Thyroid gland (tissue), 4 donors: ENCODE data around the gene ACBD6. TPM values are rescaled to one million over a fixed set of nuclear protein-coding genes. Genes with fewer than 3 reads are reported as not detected.

Source experiments
- DNase-seq, 2 donors: peaks; one replicate each; pipeline ENCODE4 v3.0.0-alpha.2; 2019
- H3K27ac ChIP-seq, 3 donors: fragments of 200-600 bp; sonication (generic); 1 replicate in 2 of 3; 2 replicates in 1 of 3; pipeline ENCODE4 v1.5.1; 2016 to 2019; ENCODE audit warnings: mild to moderate bottlenecking in 1 of 3, moderate library complexity in 1 of 3
- H3K27me3 ChIP-seq: fragments of 200-600 bp; sonication (generic); one replicate; pipeline ENCODE4 v1.5.1; 2019
- H3K36me3 ChIP-seq, 2 donors: fragments of 200-600 bp; sonication (generic); one replicate each; pipeline ENCODE4 v1.5.1; 2016 to 2019
- H3K4me1 ChIP-seq, 2 donors: fragments of 200-600 bp; sonication (generic); one replicate each; pipeline ENCODE4 v1.5.1; 2017 to 2019
- H3K4me3 ChIP-seq, 3 donors: fragments of 200-600 bp; sonication (generic); replicated peaks in 1 of 3; 1 replicate in 2 of 3; 2 replicates in 1 of 3; pipeline ENCODE4 v1.5.1; 2016; ENCODE audit warnings: mild to moderate bottlenecking in 1 of 3
- H3K9me3 ChIP-seq: fragments of 200-600 bp; sonication (generic); one replicate; pipeline ENCODE4 v1.5.1; 2017
- CTCF ChIP-seq, 6 experiments: fragments of 200-600 bp in 3 of 6; fragments of 450-650 bp in 3 of 6; sonication (generic) in 3 of 6; IDR thresholded peaks; one replicate each; pipeline ENCODE4 v1.5.1; 2016 to 2019; ENCODE audit warnings: antibody characterized with exemption in 6 of 6, mild to moderate bottlenecking in 2 of 6, inconsistent platforms in 1 of 6, moderate library complexity in 1 of 6
- POLR2A ChIP-seq, 2 donors: fragments of 450-650 bp; IDR thresholded peaks; one replicate each; pipeline ENCODE4 v1.6.1; 2017; ENCODE audit warnings: antibody characterized with exemption in 2 of 2, mild to moderate bottlenecking in 2 of 2, moderate library complexity in 1 of 2
- WGBS, 2 donors: methylation state at CpG; one replicate each; pipeline ENCODE4 v1.1.5; 2017; 5-methylcytosine and 5-hydroxymethylcytosine counted together
- intact Hi-C: fragments of 100-400 bp; cut with DNase I; formaldehyde crosslinking; loops from one replicate; pipeline ENCODE4 v1.15.1; 2023
- total RNA-seq, 4 donors: library from RNA; depleted of rRNA; stranded (reverse); fragments of >200 nt; gene quantifications; one replicate each; pipeline ENCODE4 v1.2.3, GENCODE V29; 2016

Gene ACBD6
- total RNA-seq, 4 donors from 2014 or later: 52.6 to 66.5 (median 57.2) TPM

DNA sequence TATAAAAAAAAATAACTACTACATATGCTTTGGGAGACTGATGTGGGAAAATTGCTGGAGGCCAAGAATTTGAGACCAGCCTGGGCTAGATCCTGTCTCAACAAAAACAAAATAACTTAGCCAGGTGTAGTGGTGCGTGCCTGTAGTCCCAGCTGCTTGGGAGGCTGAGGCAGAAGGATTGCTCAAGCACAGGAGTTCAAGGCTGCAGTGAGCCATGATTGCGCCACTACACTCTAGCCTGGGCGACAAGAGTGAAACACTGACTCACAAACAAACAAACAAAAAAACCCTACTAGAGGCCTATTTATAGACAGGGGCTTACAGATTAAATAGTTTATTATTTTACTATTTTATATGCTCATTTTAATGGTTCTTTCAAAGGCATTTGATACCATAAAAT, 192.3 kb downstream of the ACBD6 start:
- Histone ChIP-seq H3K27me3 (no peaks in the 10 kb centered on the region), H3K9me3 (no peaks in the 10 kb centered on the region), H3K4me3 (no peak overlapping the region), H3K4me1 (peaks cover 0 to 8% of the 10 kb centered on the region in 2 donors), H3K36me3 (no peaks in the 10 kb centered on the region), H3K27ac (no peak overlapping the region)
- DNase-seq: no peak
- intact Hi-C loops: no loop called here
- TF ChIP-seq CTCF (IDR thresholded peaks at IDR 0.05) (no peak), POLR2A (IDR thresholded peaks at IDR 0.05) (no peak)
- 91 to 93% methylated on average over 3 of the region's 3 CpGs for WGBS, 2 donors

GRCh38 chr1:180309338-180309737, 193.0 kb downstream of the ACBD6 start:
- H3K27me3 ChIP-seq: no peaks in the 10 kb centered on the region

GRCh38 chr1:180301135-180301742, 201.1 kb downstream of the ACBD6 start:
- Histone ChIP-seq H3K4me3 (no peak overlapping the region), H3K36me3 (no peaks in the 10 kb centered on the region), H3K27ac (no peak overlapping the region), H3K9me3 (no peaks in the 10 kb centered on the region), H3K4me1 (no peaks in the 10 kb centered on the region), H3K27me3 (no peaks in the 10 kb centered on the region)
- TF ChIP-seq POLR2A (IDR thresholded peaks at IDR 0.05): no peak
- TF ChIP-seq CTCF (IDR thresholded peaks at IDR 0.05): no peak
- WGBS, 2 donors: 94 to 98% methylated on average over 2 of the region's 2 CpGs
- intact Hi-C loops: no loop called here
- no peak for DNase-seq

More at GRCh38 chr1:180309338-180309737, 193.0 kb downstream of the ACBD6 start:
- Histone ChIP-seq H3K36me3 (no peaks in the 10 kb centered on the region), H3K4me1 (peaks cover 0 to 8% of the 10 kb centered on the region in 2 donors), H3K27ac (no peak overlapping the region), H3K4me3 (no peak overlapping the region), H3K9me3 (no peaks in the 10 kb centered on the region)
- no peak for DNase-seq
- TF ChIP-seq CTCF (IDR thresholded peaks at IDR 0.05) (no peak), POLR2A (IDR thresholded peaks at IDR 0.05) (no peak)
- intact Hi-C loops: no loop called here
- WGBS, 2 donors: 94 to 95% methylated on average over 1 of the region's 1 CpG

- H3K4me3 ChIP-seq: no peak overlapping the region
- H3K9me3 ChIP-seq: no peaks in the 10 kb centered on the region
- no peak for TF ChIP-seq CTCF (IDR thresholded peaks at IDR 0.05)
- no peak for DNase-seq
- intact Hi-C loops: no loop called here
- no peaks in the 10 kb centered on the region for H3K36me3 ChIP-seq
- 92% methylated on average over 7 of the region's 7 CpGs for WGBS, 2 donors
- no peak overlapping the region for H3K27ac ChIP-seq
- H3K27me3 ChIP-seq: no peaks in the 10 kb centered on the region
- no peaks in the 10 kb centered on the region for H3K4me1 ChIP-seq
Observed at GRCh38 chr1:180299479-180300221, 202.7 kb downstream of the ACBD6 start.

GRCh38 chr1:180295999-180296398, 206.4 kb downstream of the ACBD6 start:
- Histone ChIP-seq H3K4me3 (no peak overlapping the region), H3K36me3 (no peaks in the 10 kb centered on the region)
- 92 to 98% methylated on average over 1 of the region's 1 CpG for WGBS, 2 donors

More at GRCh38 chr1:180295999-180296398, 206.4 kb downstream of the ACBD6 start:
- Histone ChIP-seq H3K27ac (no peak overlapping the region), H3K9me3 (no peaks in the 10 kb centered on the region), H3K27me3 (no peaks in the 10 kb centered on the region), H3K4me1 (no peaks in the 10 kb centered on the region)
- DNase-seq: no peak
- TF ChIP-seq CTCF (IDR thresholded peaks at IDR 0.05): no peak
- no peak for TF ChIP-seq POLR2A (IDR thresholded peaks at IDR 0.05)
- intact Hi-C loops: no loop called here
